Effector CD8-positive, alpha-beta T cell (primary cell): Measurements from ENCODE around the gene TMIGD3.
"Not testable (repeated sequence)": the region's sequence is repeated elsewhere in the genome, so short reads cannot be mapped to it uniquely, and the experiment has no call there.

Source experiments
- DNase-seq: peaks from one replicate; lab custom pipeline; 2025; lab: John Stamatoyannopoulos, UW
- total RNA-seq, 4 experiments: gene quantifications; one replicate each; lab custom pipeline; 2026; lab: John Stamatoyannopoulos, UW

TMIGD3 gene
- 0 to 0.09 (median 0) reads per million in 4 experiments for total RNA-seq

DNA sequence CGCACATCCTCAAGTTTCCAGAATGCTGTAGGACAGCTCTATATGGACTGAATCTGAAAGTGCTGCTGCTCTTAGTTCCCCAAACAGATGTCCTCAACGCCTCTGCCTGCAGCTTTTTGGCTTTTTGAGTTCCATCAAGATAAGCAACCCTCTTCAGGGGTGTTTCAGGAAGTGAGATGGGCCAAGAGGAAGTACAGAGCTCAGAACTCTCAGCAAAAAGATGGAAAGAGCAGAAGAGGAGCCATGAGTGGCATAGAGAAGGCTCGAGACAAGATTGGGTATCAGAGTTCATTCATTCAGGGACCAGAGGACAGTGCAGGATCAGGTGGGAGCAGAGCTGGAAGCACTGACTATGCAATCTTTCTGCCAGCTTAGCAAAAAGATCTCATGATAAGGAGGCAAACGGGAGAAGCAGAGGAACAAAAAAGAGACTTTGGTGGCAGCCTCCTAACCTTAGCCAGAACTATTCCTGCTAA, at the start of gene TMIGD3, which contains the start of gene ADORA3:
Gene TMIGD3, minus strand, starts transcription at position 49 of the 476 bp plus-strand sequence. CDS start 279 bp downstream, outside the sequence.
Gene ADORA3, minus strand, starts transcription at position 49 of the 476 bp plus-strand sequence. CDS start 279 bp downstream, outside the sequence.
- no peak for DNase-seq

DNA sequence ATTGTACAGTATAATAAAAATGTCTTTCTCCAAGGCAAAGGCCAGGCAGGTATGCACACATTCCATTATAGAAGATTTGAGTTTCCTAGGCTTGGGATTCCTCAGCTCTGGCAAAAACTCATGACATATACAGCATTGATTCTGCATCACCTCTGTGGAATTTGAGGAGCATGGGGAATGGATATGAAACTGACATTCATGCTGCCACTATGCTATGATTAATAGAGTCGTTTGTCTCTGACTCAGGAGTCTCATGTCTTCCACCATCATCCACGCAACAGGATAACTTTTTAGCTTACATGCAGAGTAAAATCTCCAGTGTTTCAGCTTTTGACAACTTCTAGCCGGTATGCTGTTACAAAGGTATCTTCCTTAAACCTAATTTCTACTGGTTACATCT, 49.8 kb upstream of the TMIGD3 start:
- DNase-seq, result no peak

DNA sequence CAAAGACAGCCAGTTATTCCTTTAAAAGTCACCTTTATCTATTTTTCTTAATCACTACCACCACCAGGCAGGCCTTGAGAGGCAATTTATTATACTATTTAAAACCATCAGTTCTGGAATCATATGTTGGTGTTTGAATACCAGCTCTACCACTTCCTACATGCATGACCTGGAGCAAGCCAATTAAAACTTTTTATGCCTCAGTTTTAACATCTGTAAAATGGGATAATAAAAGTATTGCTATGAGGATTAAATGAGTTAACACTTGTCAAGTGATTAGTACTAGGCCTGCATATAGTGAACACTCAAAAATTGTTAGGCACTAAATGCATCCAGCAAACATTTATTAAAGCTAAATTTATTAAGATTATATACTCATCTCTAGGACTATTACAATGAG, 49.2 kb upstream of the TMIGD3 start:
- DNase-seq, result no peak

DNA sequence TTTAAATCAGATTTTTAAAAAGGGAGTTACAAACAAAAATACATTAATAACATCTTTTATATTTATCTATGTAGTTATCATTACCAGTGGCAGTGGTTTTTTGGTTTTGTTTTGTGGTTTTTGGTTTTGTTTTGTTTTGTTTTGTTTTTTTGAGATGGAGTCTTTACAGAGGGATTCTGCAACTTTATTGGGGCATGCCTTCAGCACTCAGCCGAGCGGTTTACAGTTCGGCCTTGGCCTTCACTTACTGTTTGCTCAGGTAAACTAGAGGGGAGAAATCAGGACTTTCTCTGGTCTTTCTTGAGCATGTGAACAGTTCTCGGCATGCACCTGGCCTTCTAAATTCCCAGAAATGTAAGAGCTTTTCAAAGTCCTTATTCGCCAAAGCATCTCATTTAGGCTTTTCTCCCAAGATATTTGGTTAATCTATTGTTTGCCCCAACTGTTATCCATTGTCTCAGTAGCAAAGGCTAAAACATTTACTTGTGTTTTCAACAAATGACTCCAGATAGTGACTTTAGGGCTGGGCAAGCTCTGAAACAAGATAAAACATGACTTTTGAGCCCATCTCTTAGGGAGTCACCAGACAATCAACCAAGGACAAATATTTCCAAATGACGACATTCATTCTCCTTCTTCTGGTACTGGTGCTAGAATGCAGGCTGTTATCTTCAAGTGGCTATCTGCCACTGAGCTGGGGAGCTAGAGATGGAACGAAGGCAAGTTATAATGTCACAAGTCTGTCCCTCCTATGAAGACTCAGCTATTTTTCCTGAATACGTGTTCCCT, 48.4 kb upstream of the TMIGD3 start:
- no peak for DNase-seq

DNA sequence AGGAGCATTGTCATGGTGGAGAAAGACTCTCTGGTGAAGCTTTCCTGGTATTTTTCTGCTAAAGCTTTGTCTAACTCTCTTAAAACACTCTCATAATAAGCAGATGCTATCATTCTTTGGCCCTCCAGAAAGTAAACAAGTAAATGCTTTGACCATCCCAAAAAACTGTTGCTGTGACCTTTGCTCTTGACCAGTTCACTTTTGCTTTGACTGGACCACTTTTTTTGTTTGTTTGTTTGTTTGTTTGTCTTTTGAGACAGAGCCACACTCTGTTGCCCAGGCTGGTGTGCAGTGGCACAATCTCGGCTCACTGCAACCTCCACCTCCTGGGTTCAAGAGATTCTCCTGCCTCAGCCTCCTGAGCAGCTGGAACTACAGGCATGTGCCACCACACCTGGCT, 44.4 kb upstream of the TMIGD3 start:
- DNase-seq, result not testable (repeated sequence)

DNA sequence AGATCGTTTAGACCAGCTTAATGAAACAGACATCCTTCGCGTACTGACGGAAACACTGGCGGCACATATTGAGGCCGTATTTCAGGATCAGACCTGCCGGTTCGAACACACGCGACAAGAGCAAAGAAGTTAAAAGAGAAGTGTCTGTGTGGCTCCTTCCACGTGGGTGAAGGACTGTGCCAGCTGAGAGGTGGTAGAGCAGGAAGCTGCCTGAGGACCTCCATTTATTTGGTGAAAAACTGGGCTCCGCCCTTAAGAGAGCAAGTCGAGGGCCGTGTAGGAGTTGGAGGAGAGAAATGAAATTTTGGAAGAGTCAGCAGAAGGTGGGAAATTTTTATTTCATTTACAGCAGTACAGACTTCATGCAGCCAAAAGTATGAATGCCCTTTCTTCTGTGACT, 38.8 kb upstream of the TMIGD3 start:
- no peak for DNase-seq

DNA sequence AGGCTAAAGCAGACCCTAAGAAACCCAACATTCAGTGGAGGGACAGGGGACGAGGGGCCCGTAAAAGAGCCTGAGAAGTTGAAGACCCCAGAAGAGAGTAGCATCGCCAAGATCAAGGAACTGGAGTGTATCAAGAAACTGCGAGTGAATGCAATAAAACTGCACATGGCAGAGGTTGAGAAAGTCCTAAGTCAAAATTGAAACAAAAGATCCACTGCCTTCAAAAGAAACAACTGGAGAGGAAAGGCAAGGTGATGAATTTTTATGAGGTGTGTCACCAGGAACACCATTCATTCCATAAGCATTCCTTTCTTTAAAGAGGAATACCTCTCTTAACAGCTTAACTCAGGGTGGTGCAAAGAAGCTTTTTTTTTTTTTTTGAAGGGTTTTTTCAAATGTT, 38.3 kb upstream of the TMIGD3 start:
- DNase-seq, result no peak

DNA sequence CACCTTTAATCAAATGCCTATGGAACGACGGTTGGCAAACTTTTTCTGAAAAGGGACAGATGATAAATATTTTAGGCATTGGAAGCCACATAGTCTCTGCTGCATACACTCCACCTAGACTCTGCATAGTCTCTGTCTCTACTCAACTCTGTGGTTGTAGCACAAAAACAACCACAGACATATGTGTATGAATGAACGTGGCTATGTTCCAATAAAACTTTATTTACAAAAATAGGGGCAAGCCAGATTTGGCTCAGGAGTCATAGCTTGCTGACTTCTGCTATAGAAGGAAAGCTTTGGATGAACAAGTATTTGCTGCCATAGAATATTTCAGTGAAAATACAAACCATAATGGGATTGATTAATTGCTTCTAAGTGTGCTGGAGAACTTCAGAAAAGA, 37.5 kb upstream of the TMIGD3 start:
- no peak for DNase-seq

DNA sequence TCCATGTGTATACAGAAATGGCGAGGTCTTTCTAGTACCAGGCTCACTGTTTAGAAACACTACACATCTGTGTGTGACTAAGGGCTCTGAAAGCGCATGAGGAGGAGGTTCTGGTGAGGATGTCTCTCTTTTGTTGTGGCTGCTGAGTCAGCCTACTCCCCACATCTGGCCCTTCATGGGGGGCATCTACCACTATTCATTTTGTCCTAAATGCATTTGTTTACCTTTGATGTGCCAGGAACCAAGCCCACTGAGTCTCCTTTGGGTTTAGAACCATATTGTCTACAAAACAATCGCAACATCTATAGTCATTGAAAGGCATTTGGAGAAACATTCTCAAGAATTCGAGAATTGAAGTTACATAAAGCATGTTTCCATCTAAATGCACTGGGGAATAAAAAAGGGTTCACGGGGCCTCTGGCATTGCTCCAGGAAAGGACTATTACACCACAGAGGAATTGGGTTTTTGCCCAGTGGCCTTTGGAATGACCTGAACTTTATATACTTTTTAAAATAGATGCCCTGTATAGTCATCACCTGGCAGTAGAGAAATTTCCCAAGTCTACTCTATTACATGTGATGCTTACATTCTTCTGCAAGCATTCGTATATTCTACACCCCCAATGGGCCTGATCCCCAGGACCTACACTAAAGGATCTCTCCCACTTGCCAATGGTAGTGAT, 35.1 kb upstream of the TMIGD3 start:
- DNase-seq, result no peak

DNA sequence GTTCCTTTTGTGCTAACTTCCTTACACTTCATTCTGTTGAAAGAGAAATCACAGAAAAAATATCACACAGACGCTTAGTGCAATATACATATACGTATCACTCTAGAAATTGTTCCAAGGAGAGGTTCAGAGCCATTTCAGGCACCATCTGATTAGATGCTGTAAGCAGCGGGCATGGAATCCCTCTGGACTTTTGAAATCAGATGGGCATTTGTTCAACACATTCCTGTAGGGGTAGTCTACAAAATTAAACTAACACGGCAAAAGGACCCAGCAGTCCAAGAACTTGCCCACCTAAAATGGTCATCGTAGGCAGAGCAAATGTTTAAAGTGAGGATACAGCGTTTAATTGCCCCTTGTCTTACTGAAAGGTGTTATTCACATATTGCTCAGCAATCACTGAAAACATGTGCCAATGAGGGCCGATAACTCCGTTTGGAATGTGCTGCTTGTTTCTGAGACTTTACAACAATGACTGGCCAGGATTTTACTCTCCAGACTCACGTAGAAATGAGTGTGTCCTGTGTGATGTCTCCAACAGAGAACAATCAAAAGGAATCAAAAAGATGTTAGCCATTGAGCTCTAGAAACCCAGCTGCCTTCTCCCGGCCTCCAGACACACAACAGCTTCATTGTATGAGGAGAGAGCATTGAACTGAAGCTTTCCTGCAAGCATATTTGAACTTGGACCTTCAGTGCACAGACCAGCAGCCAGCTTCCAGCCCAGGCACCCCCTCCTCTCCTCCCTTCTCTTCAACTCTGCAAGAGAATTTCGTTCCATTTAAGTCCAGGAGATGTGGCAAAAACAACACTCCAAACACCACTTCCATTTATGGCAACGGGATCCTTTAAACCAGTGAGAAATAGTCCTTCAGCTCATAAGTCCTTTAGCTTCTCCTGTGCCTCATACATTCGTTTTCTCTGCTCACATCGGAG, 32.1 kb upstream of the TMIGD3 start:
- DNase-seq, result no peak

DNA sequence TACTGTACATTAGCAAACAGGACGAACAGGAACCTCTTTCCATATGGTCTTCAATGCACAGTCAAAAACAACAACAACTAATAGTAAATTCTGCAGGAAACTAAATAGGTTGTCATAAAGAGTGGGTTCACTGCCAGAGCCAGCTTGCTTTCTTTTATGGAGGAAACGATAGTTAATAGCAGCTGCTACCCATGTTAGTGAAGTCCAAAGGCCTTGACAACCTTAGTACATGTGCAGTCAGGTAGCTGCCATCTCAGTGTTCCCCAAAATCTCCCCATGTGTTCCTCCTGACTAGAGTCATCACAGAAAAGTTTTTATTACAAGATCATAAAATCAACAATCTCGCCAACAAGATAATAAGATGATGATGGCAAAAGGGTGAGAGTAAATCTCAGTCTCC, 16.6 kb upstream of the TMIGD3 start:
- DNase-seq, result no peak

DNA sequence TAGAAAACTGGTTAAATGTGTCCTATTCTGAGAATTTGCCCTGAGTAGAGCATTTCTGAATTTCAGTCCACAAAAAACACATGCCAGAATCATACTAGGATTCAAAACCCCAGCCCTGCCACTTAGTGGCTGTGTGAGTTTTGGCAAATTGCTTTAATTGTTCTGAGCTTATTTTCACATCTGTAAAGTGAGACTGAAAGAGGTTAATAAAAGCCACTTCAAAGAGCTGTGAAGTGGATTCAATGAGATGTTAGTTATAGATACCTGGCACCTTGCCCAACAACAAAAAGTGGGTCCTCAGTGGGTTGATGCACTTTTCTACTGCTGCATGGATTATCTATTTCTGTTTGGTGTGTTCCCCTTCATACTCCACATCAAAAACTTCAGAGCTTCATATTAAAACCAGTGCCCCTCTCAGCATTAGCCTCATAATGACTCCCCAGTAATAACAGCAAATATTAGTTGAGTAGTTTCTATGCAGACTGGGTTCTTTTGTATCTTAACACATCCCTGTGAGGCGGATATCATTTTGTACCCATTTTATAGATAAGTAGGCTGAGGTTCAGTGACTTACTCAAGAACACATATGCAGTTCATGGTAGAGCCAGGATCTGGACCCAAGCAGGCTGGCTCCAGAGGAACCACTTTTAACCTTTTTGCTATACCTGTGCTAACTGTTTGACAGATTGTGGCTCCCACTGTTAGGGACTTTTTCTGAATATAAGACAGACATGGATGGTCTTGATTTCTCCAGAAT, 14.2 kb upstream of the TMIGD3 start:
- DNase-seq, result no peak

DNA sequence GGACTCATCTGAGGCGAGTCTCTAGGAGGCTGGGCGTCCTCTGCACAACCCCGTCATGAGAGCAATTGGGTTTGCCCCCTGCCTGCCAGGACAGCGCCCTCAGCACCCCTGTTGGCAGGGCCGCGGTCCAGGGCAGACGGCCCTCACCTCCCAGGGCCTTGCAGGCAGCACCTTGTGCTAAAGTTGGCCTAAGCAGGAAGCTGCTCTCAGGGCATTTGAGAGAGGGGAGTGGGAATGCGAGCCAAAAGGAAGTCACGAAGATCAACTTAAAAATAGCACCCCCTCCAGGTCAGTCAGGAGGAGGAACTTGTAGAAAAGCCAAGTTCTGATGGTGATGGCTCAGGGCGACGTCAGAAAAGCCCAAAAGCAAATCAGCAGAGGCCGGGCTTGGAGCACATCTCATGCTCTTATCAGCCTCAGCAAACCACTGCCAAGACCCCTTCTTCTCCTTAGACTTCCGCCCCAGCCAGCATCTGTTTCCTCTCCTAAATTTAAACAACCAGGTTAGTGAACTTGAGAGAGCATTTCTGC, 12.6 kb upstream of the TMIGD3 start:
- DNase-seq, result peak; percentile 9

DNA sequence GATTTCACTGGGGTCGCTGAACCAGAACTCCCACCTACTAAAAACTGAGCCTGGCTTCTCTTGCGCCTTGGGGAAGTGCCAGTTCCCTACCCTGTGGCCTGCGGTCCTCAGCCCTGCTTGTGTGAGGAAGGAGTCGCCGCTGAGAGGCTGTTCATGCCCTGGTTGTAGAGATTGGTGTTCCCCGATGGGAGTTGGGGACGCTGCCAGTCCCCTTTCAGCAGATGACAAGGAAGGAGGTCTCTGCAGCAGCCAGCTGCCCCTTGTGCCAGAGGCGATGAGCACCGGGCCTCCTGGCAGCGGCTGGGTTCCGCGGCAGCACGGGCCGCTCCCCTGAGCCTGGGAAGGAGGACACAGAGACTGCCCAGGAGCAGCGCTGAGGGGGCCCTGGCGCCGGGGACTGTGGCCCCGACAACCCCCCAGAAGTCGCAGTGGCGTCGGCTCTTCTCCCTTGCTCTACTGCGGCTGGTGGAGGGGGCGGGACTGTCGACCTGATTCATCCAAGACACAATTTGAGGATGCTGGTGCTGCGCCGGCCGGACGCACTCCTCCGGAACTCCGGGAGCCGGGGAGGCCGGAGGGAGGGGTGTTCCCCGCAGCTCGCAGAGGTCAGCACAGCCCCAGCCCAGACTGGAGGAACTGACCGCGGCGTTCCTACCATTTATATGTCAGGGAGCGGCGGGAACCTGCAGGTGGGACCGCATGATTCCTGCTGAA, 12.0 kb upstream of the TMIGD3 start:
- DNase-seq, result peak; percentile 2

DNA sequence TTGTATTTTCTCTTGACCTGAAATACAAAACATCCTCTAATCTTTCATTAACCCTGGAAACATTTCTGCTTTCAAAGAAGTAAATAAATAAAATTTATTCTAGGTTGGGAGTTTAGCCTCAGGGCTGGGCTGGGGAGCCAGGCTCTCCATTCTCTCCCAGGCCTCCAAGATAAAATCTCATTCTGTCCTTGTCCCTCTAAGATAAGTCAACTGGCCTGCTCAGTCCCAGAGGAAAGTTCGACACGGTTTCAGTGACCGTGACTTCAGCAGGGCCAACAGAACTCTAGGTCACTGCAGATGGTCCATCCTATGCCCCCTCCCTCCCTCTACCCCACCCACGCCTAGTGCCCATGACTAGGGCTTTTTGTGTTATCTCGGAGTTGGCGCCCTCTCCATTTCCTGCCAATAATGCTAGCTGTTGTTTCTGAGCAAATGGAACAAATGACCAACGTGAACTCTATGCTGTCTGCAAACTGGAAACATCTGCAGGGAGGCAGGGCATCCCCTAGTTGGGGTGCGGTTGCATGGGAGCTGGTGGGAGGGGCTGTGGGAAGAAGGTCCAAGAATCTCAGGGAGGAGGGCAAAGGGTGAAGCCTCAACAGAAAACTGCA, 10.1 kb upstream of the TMIGD3 start:
- no peak for DNase-seq

DNA sequence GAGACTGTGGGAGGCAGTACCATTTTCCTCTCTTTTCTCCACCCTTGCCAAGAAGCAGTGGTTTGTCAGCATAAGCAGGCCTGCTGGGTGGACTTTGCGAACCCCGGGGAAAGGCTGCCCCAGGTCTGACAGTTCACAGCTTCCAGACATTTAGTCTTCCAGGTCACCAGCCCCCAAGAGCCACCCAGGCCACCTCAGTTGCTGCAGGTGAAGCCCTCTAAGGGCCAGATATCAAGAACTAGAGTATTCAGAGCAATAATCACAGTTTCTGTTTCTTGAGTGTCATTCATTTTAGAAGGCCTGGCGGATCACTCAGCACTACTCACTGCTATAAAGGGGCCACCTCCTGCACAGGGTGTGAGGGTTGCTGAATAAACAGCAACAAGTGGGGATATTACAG, 9.5 kb upstream of the TMIGD3 start:
- DNase-seq, result no peak

DNA sequence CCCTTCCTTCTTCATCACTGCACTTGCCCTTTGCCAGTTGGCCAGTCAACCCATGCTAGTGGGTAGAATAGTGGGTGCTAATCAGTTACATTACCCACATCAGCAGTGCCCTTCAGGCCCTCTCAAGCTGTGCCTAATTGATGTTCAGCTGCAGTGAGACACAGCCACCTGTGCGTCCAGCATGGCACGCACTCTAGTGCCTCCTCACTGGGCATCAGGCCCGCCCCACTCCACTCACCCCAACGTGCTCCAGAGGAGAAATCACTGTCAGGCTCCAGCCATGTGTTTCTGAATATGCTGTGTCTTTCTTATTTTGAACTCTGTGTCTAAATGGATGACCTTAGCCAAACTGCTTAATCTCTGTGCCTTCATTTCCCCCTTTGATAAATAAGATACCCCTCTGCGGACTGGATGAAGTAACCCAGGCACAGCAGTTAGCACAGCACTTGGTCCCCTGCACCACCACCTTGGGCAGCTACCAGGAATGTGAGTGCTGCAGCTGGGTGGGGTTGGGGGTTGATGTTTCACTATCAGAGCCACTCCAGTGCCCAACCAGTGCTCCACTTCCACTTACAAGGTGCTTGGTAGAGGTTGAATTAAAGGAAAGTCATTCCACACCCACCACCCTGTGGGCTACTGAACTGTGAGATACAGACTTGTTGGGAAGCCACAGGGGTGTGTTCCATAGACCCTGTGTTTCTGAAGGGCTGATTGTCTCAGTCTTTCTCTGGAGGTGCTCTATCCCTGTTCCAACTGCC, 8.9 kb upstream of the TMIGD3 start:
- no peak for DNase-seq

DNA sequence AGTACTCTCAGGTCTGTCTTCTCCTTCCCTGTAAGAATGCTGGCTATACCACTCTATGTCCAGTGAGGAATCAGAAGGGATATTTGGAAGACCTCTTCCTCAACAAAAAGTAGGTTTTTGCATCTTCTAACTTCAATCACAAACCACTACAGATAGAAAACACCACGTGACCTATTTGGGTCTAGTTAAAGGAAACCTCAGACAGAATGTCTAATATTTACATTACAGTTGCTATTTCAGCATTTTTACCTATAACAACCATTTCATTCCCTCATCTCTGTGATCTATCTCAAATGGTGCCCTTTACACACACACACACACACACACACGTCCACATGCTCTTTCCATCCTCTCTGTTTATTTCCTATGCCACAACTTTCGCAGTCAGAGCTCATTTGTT, 7.9 kb upstream of the TMIGD3 start:
- DNase-seq, result no peak

DNA sequence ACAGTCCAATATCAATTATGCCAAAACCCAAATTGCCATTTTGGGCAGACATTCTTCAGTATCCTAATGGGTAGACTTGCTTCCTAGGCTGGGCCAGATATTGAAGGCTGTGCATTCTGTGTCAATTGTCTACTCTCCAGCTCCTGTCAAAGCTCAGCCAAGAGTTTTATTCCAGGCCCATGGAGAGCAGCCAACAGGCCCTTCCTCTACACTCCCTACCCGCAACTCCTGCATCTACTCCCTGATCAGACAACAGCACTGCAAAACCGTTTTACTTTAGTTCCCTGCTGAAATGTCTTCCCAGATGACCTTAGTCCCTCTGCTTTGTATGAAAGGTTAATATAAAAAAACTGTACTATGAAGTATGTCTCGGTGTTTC, 6.6 kb upstream of the TMIGD3 start:
- DNase-seq, result no peak
